TTC549 (cell line): ENCODE data around the gene CAMK2N1.

Experiments
- FAIRE-seq: peaks from 2 replicates; lab custom pipeline; 2012; peaks lifted over from hg19 to GRCh38; lab: Jason Lieb, UNC

CAMK2N1 gene

DNA sequence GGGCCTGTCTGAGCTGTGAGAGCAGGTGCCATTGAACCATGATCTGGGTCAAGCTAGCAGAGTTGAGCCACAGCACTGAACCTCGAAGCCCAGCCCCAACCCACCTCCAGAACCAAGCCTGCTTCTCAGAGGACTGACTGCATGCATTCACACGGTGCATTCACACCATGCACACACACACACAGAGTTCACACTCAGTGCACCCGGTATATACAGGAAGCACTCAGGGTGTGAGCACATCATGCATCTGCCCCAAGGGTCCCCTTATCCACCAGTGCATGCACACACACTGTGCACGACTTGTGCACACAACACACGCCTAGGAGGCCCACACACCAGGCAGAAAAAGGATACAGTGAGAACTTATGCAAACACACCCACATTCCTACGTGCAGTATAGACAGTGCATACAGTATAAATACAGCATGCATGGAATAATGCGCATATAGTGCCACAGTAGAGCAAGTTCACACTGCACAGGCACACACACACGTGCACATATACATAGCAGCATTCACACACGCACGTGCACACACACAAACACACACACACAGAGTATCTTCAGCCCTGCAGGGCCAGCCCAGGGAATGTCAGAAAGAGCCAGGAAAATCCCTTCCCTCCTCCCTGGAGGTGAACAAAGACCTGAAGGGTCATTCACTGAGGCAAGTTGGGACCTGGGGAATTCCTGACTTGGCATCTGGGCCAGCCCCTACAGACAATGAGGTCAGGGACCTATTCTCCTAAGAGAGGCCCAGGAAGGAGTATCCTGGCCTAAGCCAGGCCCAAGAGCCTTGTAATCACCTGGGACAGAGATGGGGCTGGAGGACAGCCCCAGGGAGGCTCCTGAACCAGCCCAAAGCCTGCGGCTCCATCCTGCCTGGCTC, 42.1 kb downstream of the CAMK2N1 start:
- FAIRE-seq = no peak

GRCh38 chr1:20442920-20443625, 42.9 kb downstream of the CAMK2N1 start:
- no peak for FAIRE-seq

- no peak for FAIRE-seq
Observed at GRCh38 chr1:20440785-20441200, 45.2 kb downstream of the CAMK2N1 start.

GRCh38 chr1:20439282-20439681, 46.7 kb downstream of the CAMK2N1 start:
- FAIRE-seq = no peak

DNA sequence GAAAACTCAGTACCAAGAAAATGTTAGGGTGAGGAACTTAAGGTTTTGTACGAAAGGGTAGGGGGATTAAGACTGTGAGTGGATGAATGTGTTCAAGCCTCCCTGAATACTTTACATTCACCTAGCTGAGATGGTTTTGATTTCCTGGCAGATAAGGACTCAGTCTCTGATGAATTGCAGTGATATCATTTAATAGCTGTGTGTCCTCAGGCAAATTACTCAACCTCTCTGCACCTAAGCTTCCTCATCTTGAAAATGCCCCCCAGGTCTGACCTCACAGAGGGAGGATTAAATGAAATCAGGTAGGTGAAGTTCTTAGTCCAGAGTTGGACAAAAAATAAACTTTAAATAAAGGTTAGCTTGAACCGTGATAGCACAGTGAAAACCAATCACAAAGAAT, 48.4 kb downstream of the CAMK2N1 start:
- FAIRE-seq = no peak

GRCh38 chr1:20432891-20433290, 53.1 kb downstream of the CAMK2N1 start:
- no peak for FAIRE-seq
